ENCODE data around the gene DICER1. TPM values are rescaled to one million over a fixed set of nuclear protein-coding genes. Genes with fewer than 3 reads are reported as not detected.

DICER1 gene
- total RNA-seq, 3 donors from 2014 or later = 74.9 to 126 (median 78.0) TPM

DNA sequence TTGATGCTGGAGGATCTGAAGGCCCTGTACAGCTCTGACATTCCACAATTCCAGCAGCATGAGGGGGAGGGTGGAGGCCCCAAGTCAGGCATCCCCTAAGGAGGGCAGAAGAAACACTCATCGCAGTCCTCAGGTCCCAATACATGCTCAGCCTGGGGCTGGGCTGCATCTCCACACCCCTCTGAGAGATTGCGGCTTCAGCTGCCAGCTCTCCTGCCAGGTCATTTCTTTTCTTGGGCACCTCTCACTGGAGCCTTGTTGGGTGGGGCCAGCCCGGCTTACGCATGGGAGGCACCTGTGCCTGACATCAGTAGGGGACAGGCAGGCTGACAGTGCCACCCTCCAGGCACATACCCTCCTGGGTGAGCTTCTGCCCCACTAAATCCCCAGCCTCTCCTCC lies 89.8 kb downstream of the DICER1 start:
- H3K27ac ChIP-seq = no peak overlapping the region
- no peaks in the 10 kb centered on the region for H3K9me3 ChIP-seq
- DNase-seq (ENCODE audit: low spot score in 2 of 2) = no peak
- intact Hi-C loops (cut with DNase I; ENCODE audit: low total_unique reads) = no loop called here
- H3K4me3 ChIP-seq = no peak overlapping the region
- no peaks in the 10 kb centered on the region for H3K27me3 ChIP-seq
- no peak for TF ChIP-seq POLR2A (IDR thresholded peaks at IDR 0.05)
- TF ChIP-seq POLR2AphosphoS5 (IDR thresholded peaks at IDR 0.05) = no peak
- TF ChIP-seq, protein P1, sequence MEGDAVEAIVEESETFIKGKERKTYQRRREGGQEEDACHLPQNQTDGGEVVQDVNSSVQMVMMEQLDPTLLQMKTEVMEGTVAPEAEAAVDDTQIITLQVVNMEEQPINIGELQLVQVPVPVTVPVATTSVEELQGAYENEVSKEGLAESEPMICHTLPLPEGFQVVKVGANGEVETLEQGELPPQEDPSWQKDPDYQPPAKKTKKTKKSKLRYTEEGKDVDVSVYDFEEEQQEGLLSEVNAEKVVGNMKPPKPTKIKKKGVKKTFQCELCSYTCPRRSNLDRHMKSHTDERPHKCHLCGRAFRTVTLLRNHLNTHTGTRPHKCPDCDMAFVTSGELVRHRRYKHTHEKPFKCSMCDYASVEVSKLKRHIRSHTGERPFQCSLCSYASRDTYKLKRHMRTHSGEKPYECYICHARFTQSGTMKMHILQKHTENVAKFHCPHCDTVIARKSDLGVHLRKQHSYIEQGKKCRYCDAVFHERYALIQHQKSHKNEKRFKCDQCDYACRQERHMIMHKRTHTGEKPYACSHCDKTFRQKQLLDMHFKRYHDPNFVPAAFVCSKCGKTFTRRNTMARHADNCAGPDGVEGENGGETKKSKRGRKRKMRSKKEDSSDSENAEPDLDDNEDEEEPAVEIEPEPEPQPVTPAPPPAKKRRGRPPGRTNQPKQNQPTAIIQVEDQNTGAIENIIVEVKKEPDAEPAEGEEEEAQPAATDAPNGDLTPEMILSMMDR (IDR thresholded peaks at IDR 0.05) = no peak
- no peaks in the 10 kb centered on the region for H3K36me3 ChIP-seq
- no peaks in the 10 kb centered on the region for H3K4me1 ChIP-seq

DNA sequence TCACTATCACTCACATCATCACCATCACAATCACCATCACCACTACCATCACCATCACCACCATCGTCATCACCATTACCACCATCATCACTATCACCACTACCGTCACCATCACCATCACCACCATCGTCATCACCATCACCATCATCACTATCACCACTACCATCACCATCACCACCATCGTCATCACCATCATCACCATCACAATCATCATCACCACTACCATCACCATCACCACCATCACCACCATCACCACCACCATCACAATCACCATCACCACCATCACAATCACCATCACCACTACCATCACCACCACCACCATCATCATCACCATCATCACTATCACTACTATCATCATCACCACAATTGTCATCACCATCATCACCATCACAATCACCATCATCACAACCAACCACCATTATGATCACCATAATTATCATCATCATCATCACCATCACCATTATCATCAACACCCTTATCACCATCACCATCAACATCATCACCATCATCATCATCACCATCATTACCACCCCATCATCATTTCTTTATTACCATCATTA lies 90.8 kb downstream of the DICER1 start:
- Histone ChIP-seq H3K27ac (no peak overlapping the region), H3K4me1 (no peaks in the 10 kb centered on the region), H3K9me3 (no peaks in the 10 kb centered on the region), H3K4me3 (no peak overlapping the region), H3K27me3 (no peaks in the 10 kb centered on the region), H3K36me3 (no peaks in the 10 kb centered on the region)
- no peak for DNase-seq (ENCODE audit: low spot score in 2 of 2)
- intact Hi-C loops (cut with DNase I; ENCODE audit: low total_unique reads) = no loop called here
- no peak for TF ChIP-seq POLR2AphosphoS5 (IDR thresholded peaks at IDR 0.05)
- no peak for TF ChIP-seq POLR2A (IDR thresholded peaks at IDR 0.05)
- TF ChIP-seq, protein P1 (IDR thresholded peaks at IDR 0.05) = no peak

DNA sequence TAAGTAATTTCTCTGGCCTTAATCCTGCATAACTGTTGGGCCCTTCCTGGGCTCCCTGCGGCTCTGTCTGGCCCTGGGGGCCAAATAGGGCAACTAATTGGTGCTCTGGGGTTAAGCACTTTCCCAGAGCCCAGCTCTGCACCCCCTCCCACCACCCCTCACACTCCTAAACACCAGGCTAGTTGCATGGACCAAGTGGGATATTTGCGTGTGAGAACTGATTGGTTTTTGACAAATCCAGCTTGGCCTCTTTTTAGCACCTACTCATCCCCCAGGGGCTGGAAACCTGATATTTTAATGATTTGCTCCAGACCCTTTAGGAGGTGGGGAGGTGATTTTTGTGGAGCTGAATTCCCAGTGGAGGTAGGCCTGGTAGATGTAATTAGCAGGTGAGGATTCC lies 91.9 kb downstream of the DICER1 start:
- H3K4me3 ChIP-seq = no peak overlapping the region
- no peak for DNase-seq (ENCODE audit: low spot score in 2 of 2)
- no peaks in the 10 kb centered on the region for H3K9me3 ChIP-seq
- H3K4me1 ChIP-seq = no peaks in the 10 kb centered on the region
- no peaks in the 10 kb centered on the region for H3K27me3 ChIP-seq
- TF ChIP-seq POLR2AphosphoS5 (IDR thresholded peaks at IDR 0.05) (no peak), POLR2A (IDR thresholded peaks at IDR 0.05) (no peak)
- TF ChIP-seq, protein P1 (IDR thresholded peaks at IDR 0.05) = no peak
- intact Hi-C loops (cut with DNase I; ENCODE audit: low total_unique reads) = no loop called here
- H3K27ac ChIP-seq = no peak overlapping the region
- no peaks in the 10 kb centered on the region for H3K36me3 ChIP-seq

DNA sequence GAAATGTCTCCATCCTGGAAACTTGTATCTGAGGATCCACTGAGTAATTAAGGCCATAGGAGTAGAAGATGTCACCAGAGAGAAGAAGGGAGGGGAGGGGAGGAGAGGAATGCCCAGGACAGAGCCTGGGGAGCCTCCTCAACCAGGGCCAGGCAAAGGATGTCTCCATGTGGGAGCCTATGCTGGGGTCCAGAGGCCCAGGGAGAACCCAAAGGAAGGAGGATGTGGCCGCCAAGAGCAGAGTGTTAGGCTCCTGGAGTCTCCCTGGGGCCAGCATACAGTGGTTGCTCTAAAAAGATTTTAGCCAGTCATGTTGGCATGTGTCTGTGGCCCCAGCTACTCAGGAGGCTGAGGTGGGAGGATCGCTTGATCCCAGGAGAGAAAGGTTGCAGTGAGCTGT lies 92.6 kb downstream of the DICER1 start:
- intact Hi-C loops (cut with DNase I; ENCODE audit: low total_unique reads) = no loop called here
- Histone ChIP-seq H3K36me3 (no peaks in the 10 kb centered on the region), H3K4me3 (no peak overlapping the region), H3K4me1 (no peaks in the 10 kb centered on the region), H3K27ac (no peak overlapping the region), H3K27me3 (no peaks in the 10 kb centered on the region), H3K9me3 (no peaks in the 10 kb centered on the region)
- no peak for DNase-seq (ENCODE audit: low spot score in 2 of 2)
- TF ChIP-seq POLR2AphosphoS5 (IDR thresholded peaks at IDR 0.05) (no peak), POLR2A (IDR thresholded peaks at IDR 0.05) (no peak)
- TF ChIP-seq, protein P1 (IDR thresholded peaks at IDR 0.05) = no peak

DNA sequence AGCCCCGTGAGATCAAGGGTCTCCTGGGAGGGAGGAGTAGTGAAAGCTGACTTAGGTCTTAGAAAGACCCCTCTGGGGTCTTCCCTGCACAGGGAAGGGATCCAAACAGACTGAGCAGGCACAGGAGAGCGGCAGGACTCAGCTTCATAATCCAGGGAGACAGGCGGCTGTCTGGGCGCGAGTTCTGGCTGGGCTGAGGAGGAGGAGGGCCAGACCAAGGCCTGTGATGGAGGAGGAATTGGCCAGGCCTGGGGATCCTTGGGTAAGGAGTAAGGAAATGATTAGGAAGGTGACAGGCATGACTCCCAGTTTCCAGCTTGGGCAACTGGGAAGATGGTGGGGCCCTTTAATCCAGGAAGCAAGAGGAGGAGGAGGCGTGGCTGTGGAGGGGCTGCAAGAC lies 93.1 kb downstream of the DICER1 start:
- Histone ChIP-seq H3K4me3 (no peak overlapping the region), H3K9me3 (no peaks in the 10 kb centered on the region), H3K36me3 (no peaks in the 10 kb centered on the region), H3K4me1 (no peaks in the 10 kb centered on the region), H3K27me3 (no peaks in the 10 kb centered on the region), H3K27ac (no peak overlapping the region)
- TF ChIP-seq POLR2AphosphoS5 (IDR thresholded peaks at IDR 0.05) (no peak), POLR2A (IDR thresholded peaks at IDR 0.05) (no peak)
- TF ChIP-seq, protein P1 (IDR thresholded peaks at IDR 0.05) = no peak
- DNase-seq (ENCODE audit: low spot score in 2 of 2) = no peak
- intact Hi-C loops (cut with DNase I; ENCODE audit: low total_unique reads) = no loop called here
